ENCODE results near the gene FAAP20.

The FAAP20 gene

GRCh38 chr1:2176615-2177014, 18.0 kb downstream of the FAAP20 start:
- no peak for DNase-seq

- DNase-seq, result no peak
Observed at GRCh38 chr1:2175681-2176454, 18.7 kb downstream of the FAAP20 start.

- DNase-seq, result no peak
Observed at GRCh38 chr1:2175055-2175414, 19.5 kb downstream of the FAAP20 start.

- DNase-seq, result peak; percentile 76
Observed at GRCh38 chr1:2174348-2175054, 20.1 kb downstream of the FAAP20 start.

- no peak for DNase-seq
Observed at GRCh38 chr1:2173546-2174347, 20.8 kb downstream of the FAAP20 start.

- DNase-seq, result no peak
Observed at GRCh38 chr1:2172551-2173146, 21.9 kb downstream of the FAAP20 start.

GRCh38 chr1:2172012-2172411, 22.6 kb downstream of the FAAP20 start:
- DNase-seq, result no peak

- no peak for DNase-seq
Observed at GRCh38 chr1:2170211-2170610, 24.4 kb downstream of the FAAP20 start.

GRCh38 chr1:2169200-2169836, 25.3 kb downstream of the FAAP20 start:
- DNase-seq, result no peak

- no peak for DNase-seq
Observed at GRCh38 chr1:2168535-2168934, 26.0 kb downstream of the FAAP20 start.

- no peak for DNase-seq
Observed at GRCh38 chr1:2168090-2168489, 26.5 kb downstream of the FAAP20 start.

GRCh38 chr1:2166695-2167094, 27.9 kb downstream of the FAAP20 start:
- no peak for DNase-seq

- DNase-seq, result no peak
Observed at GRCh38 chr1:2166254-2166653, 28.3 kb downstream of the FAAP20 start.

GRCh38 chr1:2165646-2166045, 28.9 kb downstream of the FAAP20 start:
- DNase-seq, result no peak

GRCh38 chr1:2163205-2163604, 31.4 kb downstream of the FAAP20 start:
- DNase-seq, result no peak

- DNase-seq, result no peak
Observed at GRCh38 chr1:2160451-2161300, 33.9 kb downstream of the FAAP20 start.

GRCh38 chr1:2159124-2159523, 35.4 kb downstream of the FAAP20 start:
- no peak for DNase-seq

- no peak for DNase-seq
Observed at GRCh38 chr1:2158272-2158671, 36.3 kb downstream of the FAAP20 start.

GRCh38 chr1:2157856-2158255, 36.7 kb downstream of the FAAP20 start:
- DNase-seq, result no peak

- DNase-seq, result no peak
Observed at GRCh38 chr1:2156866-2157265, 37.7 kb downstream of the FAAP20 start.

GRCh38 chr1:2155788-2156187, 38.8 kb downstream of the FAAP20 start:
- DNase-seq, result no peak

- no peak for DNase-seq
Observed at GRCh38 chr1:2155147-2155598, 39.4 kb downstream of the FAAP20 start.

All from DMS53 (cell line).